H1 (cell line): Measurements from ENCODE around the gene ZNF415. TPM values are rescaled to one million over a fixed set of nuclear protein-coding genes. Genes with fewer than 3 reads are reported as not detected.

ENCODE experiments used
- CTCF ChIA-PET: fragments of 300-600 bp; sonication (Branson Sonifier 250); formaldehyde crosslinking; loops from one replicate; lab custom pipeline; 2021; ENCODE audit not compliant: partially characterized antibody; lab: Charles Lee
- POLR2A ChIA-PET: fragments of 300-600 bp; sonication (Branson Sonifier 250); formaldehyde crosslinking; loops from one replicate; lab custom pipeline; 2021; ENCODE audit warnings: inconsistent platforms; ENCODE audit not compliant: partially characterized antibody; lab: Charles Lee
- DNase-seq, 2 experiments: peaks; one replicate each; pipeline versions ENCODE4 v3.0.0 to v3.0.0-alpha.2; 2010 to 2022; ENCODE audit warnings: low spot score in 2 of 2, low read depth in 1 of 2, mixed read lengths in 1 of 2
- FAIRE-seq: peaks from 2 replicates; lab custom pipeline; 2011; peaks lifted over from hg19 to GRCh38; lab: Jason Lieb, UNC
- H2AFZ ChIP-seq: 2 replicates; pipeline ENCODE4 v1.8.1; 2012; ENCODE audit warnings: low read length, inconsistent platforms
- H2AK5ac ChIP-seq: 2 replicates; pipeline ENCODE4 v1.6.1; 2013; ENCODE audit warnings: low read depth, low read length
- H2BK120ac ChIP-seq: replicated peaks from 2 replicates; pipeline ENCODE3; 2013; ENCODE audit warnings: low read depth, low read length, inconsistent platforms
- H2BK12ac ChIP-seq: 2 replicates; pipeline ENCODE4 v1.6.1; 2013; ENCODE audit warnings: low read depth, low read length
- H2BK15ac ChIP-seq: 2 replicates; pipeline ENCODE4 v1.6.1; 2013; ENCODE audit warnings: low read length
- H2BK20ac ChIP-seq: 2 replicates; pipeline ENCODE4 v1.6.1; 2013; ENCODE audit warnings: low read length
- H2BK5ac ChIP-seq: 2 replicates; pipeline ENCODE4 v1.6.1; 2013; ENCODE audit warnings: low read depth, low read length
- H3K14ac ChIP-seq: 2 replicates; pipeline ENCODE4 v1.6.1; 2013; ENCODE audit warnings: inconsistent platforms; ENCODE audit not compliant: insufficient read length
- H3K18ac ChIP-seq: 2 replicates; pipeline ENCODE4 v1.6.1; 2013; ENCODE audit warnings: low read length; ENCODE audit errors: extremely low read depth
- H3K23ac ChIP-seq: 2 replicates; pipeline ENCODE4 v1.6.1; 2013; ENCODE audit warnings: inconsistent platforms; ENCODE audit not compliant: insufficient read length
- H3K23me2 ChIP-seq: 2 replicates; pipeline ENCODE4 v1.6.1; 2013; ENCODE audit warnings: low read depth, low read length
- H3K27ac ChIP-seq: 2 replicates; pipeline ENCODE4 v1.6.1; 2011; ENCODE audit warnings: low read depth, low read length, inconsistent platforms
- H3K27me3 ChIP-seq, 4 experiments: replicated peaks in 1 of 4; 1 replicate in 1 of 4; 2 replicates in 3 of 4; pipeline versions ENCODE4 v1.6.1 to v1.8.1; 2011 to 2013; ENCODE audit warnings: low read length in 3 of 4, mild to moderate bottlenecking in 3 of 4, inconsistent platforms in 2 of 4, mixed read lengths in 2 of 4, moderate library complexity in 1 of 4; ENCODE audit not compliant: control insufficient read depth in 3 of 4, insufficient read depth in 3 of 4; ENCODE audit errors: extremely low read depth in 1 of 4
- H3K36me3 ChIP-seq, 4 experiments: 2 replicates each; pipeline versions ENCODE4 v1.6.1 to v1.8.1; 2011 to 2013; ENCODE audit warnings: mild to moderate bottlenecking in 4 of 4, low read length in 3 of 4, moderate library complexity in 2 of 4, control low read depth in 1 of 4, inconsistent platforms in 1 of 4; ENCODE audit not compliant: insufficient read depth in 4 of 4, control insufficient read depth in 2 of 4
- H3K4ac ChIP-seq: replicated peaks from 2 replicates; pipeline ENCODE3; 2013; ENCODE audit warnings: low read length, low read depth, mixed read lengths, inconsistent platforms; ENCODE audit not compliant: insufficient read length
- H3K4me1 ChIP-seq, 4 experiments: replicated peaks in 1 of 4; 1 replicate in 1 of 4; 2 replicates in 3 of 4; pipeline versions ENCODE4 v1.6.1 to v1.8.1; 2011 to 2013; ENCODE audit warnings: low read length in 3 of 4, inconsistent platforms in 2 of 4, mixed read lengths in 1 of 4; ENCODE audit not compliant: insufficient read depth in 4 of 4, control insufficient read depth in 3 of 4
- H3K4me2 ChIP-seq, 2 experiments: 2 replicates each; pipeline versions ENCODE4 v1.6.1 to v1.8.1; 2011 to 2013; ENCODE audit warnings: low read depth in 2 of 2, low read length in 2 of 2, control low read depth in 1 of 2, inconsistent platforms in 1 of 2, mild to moderate bottlenecking in 1 of 2; ENCODE audit not compliant: insufficient read depth in 1 of 2
- H3K4me3 ChIP-seq, 4 experiments: fragments of 200-600, 300-600 bp in 1 of 4; sonication (generic), shearing (Covaris generic), sonication (Bioruptor Twin) in 1 of 4; 2 replicates each; pipeline versions ENCODE4 v1.5.1 to v1.8.1; 2011 to 2016; ENCODE audit warnings: low read length in 4 of 4, low read depth in 3 of 4, control low read depth in 2 of 4, inconsistent platforms in 2 of 4, mild to moderate bottlenecking in 2 of 4, mixed read lengths in 1 of 4, moderate library complexity in 1 of 4; ENCODE audit not compliant: insufficient read depth in 2 of 4; ENCODE audit errors: extremely low read depth in 1 of 4
- H3K56ac ChIP-seq: replicated peaks from 2 replicates; pipeline ENCODE3; 2013; ENCODE audit warnings: low read depth, mild to moderate bottlenecking, mixed read lengths, low read length, inconsistent platforms; ENCODE audit not compliant: insufficient read length
- H3K79me1 ChIP-seq: 2 replicates; pipeline ENCODE4 v1.6.1; 2013; ENCODE audit warnings: low read depth, low read length, control low read depth
- H3K79me2 ChIP-seq, 2 experiments: 2 replicates each; pipeline versions ENCODE4 v1.6.1 to v1.8.1; 2012 to 2013; ENCODE audit warnings: low read length in 2 of 2, mild to moderate bottlenecking in 2 of 2, inconsistent platforms in 1 of 2; ENCODE audit not compliant: insufficient read depth in 2 of 2, control insufficient read depth in 1 of 2
- H3K9ac ChIP-seq, 4 experiments: replicated peaks in 1 of 4; 1 replicate in 1 of 4; 2 replicates in 3 of 4; pipeline versions ENCODE4 v1.6.1 to v1.8.1; 2011 to 2013; ENCODE audit warnings: low read depth in 3 of 4, low read length in 3 of 4, control low read depth in 2 of 4, mild to moderate bottlenecking in 2 of 4, moderate library complexity in 2 of 4, inconsistent platforms in 1 of 4; ENCODE audit errors: extremely low read depth in 1 of 4
- H3K9me3 ChIP-seq, 2 experiments: 2 replicates each; pipeline versions ENCODE4 v1.6.1 to v1.8.1; 2012 to 2013; ENCODE audit warnings: mild to moderate bottlenecking in 2 of 2, moderate library complexity in 2 of 2, control low read depth in 1 of 2, inconsistent platforms in 1 of 2, low read depth in 1 of 2, low read length in 1 of 2, mixed read lengths in 1 of 2; ENCODE audit not compliant: insufficient read depth in 2 of 2
- H4K20me1 ChIP-seq, 2 experiments: replicated peaks in 1 of 2; 2 replicates each; pipeline versions ENCODE3 to v1.8.1; 2011 to 2013; ENCODE audit warnings: inconsistent platforms in 2 of 2, low read length in 2 of 2, mild to moderate bottlenecking in 1 of 2; ENCODE audit not compliant: insufficient read depth in 2 of 2, control insufficient read depth in 1 of 2
- H4K5ac ChIP-seq: 2 replicates; pipeline ENCODE4 v1.6.1; 2013; ENCODE audit warnings: low read length, low read depth, mixed read lengths, inconsistent platforms; ENCODE audit not compliant: insufficient read length
- H4K8ac ChIP-seq: 2 replicates; pipeline ENCODE4 v1.8.0; 2013; ENCODE audit warnings: mild to moderate bottlenecking, moderate library complexity, low read length, inconsistent platforms; ENCODE audit not compliant: insufficient read depth; ENCODE audit errors: extremely low read depth
- H4K91ac ChIP-seq: replicated peaks from 2 replicates; pipeline ENCODE3; 2013; ENCODE audit warnings: low read length, mixed read lengths, inconsistent platforms; ENCODE audit not compliant: insufficient read length
- GTF2F1 ChIP-seq: IDR thresholded peaks from 2 replicates; pipeline ENCODE4 v1.6.1; 2012; ENCODE audit warnings: low read depth, low read length, improper control_type of control experiment, borderline replicate concordance
- KDM4A ChIP-seq: IDR thresholded peaks from one replicate; pipeline ENCODE4 v1.7.1; 2012; ENCODE audit warnings: low read depth, mild to moderate bottlenecking, moderate library complexity, low read length, inconsistent platforms; ENCODE audit not compliant: severe bottlenecking
- RAD21 ChIP-seq, 2 experiments: IDR thresholded peaks in 1 of 2; conservative IDR thresholded peaks in 1 of 2; 2 replicates each; pipeline ENCODE4 v1.6.1; 2011; ENCODE audit warnings: low read depth in 2 of 2, low read length in 2 of 2, improper control_type of control experiment in 1 of 2, inconsistent platforms in 1 of 2, mild to moderate bottlenecking in 1 of 2, moderate library complexity in 1 of 2
- SP2 ChIP-seq: IDR thresholded peaks from 2 replicates; pipeline ENCODE4 v1.6.1; 2012; ENCODE audit warnings: mild to moderate bottlenecking, low read length, inconsistent platforms
- TBP ChIP-seq: IDR thresholded peaks from 2 replicates; pipeline ENCODE4 v1.6.1; 2011; ENCODE audit warnings: low read depth, low read length, improper control_type of control experiment
- YY1 ChIP-seq: IDR thresholded peaks from 2 replicates; pipeline ENCODE4 v1.6.1; 2011; ENCODE audit warnings: low read depth, mild to moderate bottlenecking, low read length
- WGBS, 2 experiments: shearing (Covaris generic) in 1 of 2; methylation state at CpG; one replicate each; pipeline versions ENCODE4 v1.1.6 to v1.1.7; 2013 to 2015; ENCODE audit warnings: low lambda C conversion rate in 2 of 2, mixed read lengths in 2 of 2, inconsistent platforms in 1 of 2, low coverage in 1 of 2, missing lambda C conversion rate in 1 of 2; ENCODE audit not compliant: insufficient replicate concordance in 2 of 2, insufficient coverage in 1 of 2, insufficient read length in 1 of 2; ENCODE audit errors: extremely low coverage in 1 of 2, missing lambda C conversion rate in 1 of 2; 5-methylcytosine and 5-hydroxymethylcytosine counted together
- polyA plus RNA-seq, 7 experiments: library from polyadenylated mRNA; depleted of rRNA in 3 of 7; stranded (reverse) in 5 of 7; unstranded in 2 of 7; fragments of >200 nt in 5 of 7; fragments of 200-250 nt in 2 of 7; gene quantifications; 1 replicate in 5 of 7; 2 replicates in 1 of 7; 4 replicates in 1 of 7; pipeline versions ENCODE4 v1.2.1 to v1.2.3, GENCODE V29; 2011 to 2013; ENCODE audit warnings: missing spikeins in 2 of 7, mixed read lengths in 2 of 7
- total RNA-seq: library from RNA; stranded (reverse); fragmentation: NEBNext Ultra II Directional; extraction: Animal tissue kit (Norgen Biotek cat#: 25700); gene quantifications from 2 replicates; pipeline ENCODE4 v1.2.1, GENCODE V29; 2021
- TF ChIP-seq, protein P1 (sequence below): IDR thresholded peaks from 2 replicates; pipeline ENCODE4 v1.6.1; 2012; ENCODE audit warnings: low read length, inconsistent platforms

The ZNF415 gene
- total and polyA plus RNA-seq, 2 of the 8 experiments (the other 6 are each of a cell fraction or from before 2014, with no cell fraction given) = 5.8 to 9.7 TPM

DNA sequence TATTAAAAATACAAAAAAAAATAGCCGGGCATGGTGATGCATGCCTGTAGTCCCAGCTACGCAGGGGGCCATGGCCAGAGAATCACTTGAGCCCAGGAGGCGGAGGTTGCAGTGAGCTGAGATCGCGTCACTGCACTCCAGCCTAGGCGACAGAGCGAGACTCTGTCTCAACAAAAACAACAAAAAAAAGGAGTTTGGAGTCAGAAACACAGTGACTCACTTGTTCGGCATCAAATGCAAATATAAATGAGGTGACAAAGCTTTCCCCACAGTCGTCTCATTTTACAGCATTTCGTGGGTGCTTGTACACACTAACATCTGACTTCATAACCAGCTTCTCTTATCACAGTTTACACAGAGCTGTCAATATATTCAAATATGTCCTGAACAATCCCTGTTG lies 49.5 kb upstream of the ZNF415 start:
- no peaks in the 10 kb centered on the region for H3K79me2 ChIP-seq
- H3K4me3 ChIP-seq = no peak overlapping the region
- H2BK5ac ChIP-seq = no peak overlapping the region
- H3K9me3 ChIP-seq = peaks cover 3 to 9% of the 10 kb centered on the region in 2 experiments; a peak in 3 of 4 replicates
- no peak overlapping the region for H4K91ac ChIP-seq
- DNase-seq (no peak), FAIRE-seq (no peak)
- H3K18ac ChIP-seq = no peak overlapping the region
- POLR2A ChIA-PET = no interaction called here
- no peak overlapping the region for H3K56ac ChIP-seq
- no peak overlapping the region for H2BK120ac ChIP-seq
- H3K36me3 ChIP-seq = peaks cover 0 to 10% (median 6%) of the 10 kb centered on the region in 4 experiments; a peak in 5 of 8 replicates
- H3K4me1 ChIP-seq = no peaks in the 10 kb centered on the region; a peak in 1 of 7 replicates
- 93% methylated on average over 10 of the region's 10 CpGs; no CpG with 5 or more reads in 1 of the 2 experiments for WGBS, 2 experiments
- H3K14ac ChIP-seq = no peak overlapping the region
- TF ChIP-seq GTF2F1 (no peak), KDM4A (no peak), TBP (no peak), RAD21 (IDR thresholded peaks at IDR 0.05 in 1 of 2, conservative IDR thresholded peaks at IDR 0.05 in 1 of 2; ENCODE audit: low read depth in 2 of 2, low read length in 2 of 2) (no peak), YY1 (no peak), SP2 (no peak)
- TF ChIP-seq, protein P1, sequence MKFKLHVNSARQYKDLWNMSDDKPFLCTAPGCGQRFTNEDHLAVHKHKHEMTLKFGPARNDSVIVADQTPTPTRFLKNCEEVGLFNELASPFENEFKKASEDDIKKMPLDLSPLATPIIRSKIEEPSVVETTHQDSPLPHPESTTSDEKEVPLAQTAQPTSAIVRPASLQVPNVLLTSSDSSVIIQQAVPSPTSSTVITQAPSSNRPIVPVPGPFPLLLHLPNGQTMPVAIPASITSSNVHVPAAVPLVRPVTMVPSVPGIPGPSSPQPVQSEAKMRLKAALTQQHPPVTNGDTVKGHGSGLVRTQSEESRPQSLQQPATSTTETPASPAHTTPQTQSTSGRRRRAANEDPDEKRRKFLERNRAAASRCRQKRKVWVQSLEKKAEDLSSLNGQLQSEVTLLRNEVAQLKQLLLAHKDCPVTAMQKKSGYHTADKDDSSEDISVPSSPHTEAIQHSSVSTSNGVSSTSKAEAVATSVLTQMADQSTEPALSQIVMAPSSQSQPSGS = no peak
- no peak overlapping the region for H3K9ac ChIP-seq
- no peaks in the 10 kb centered on the region for H3K23me2 ChIP-seq
- no peak overlapping the region for H3K4ac ChIP-seq
- no peak overlapping the region for H2BK20ac ChIP-seq
- H3K27ac ChIP-seq = no peak overlapping the region
- no peak overlapping the region for H2BK15ac ChIP-seq
- no peak overlapping the region for H2AK5ac ChIP-seq
- no peak overlapping the region for H4K8ac ChIP-seq
- no peaks in the 10 kb centered on the region for H4K20me1 ChIP-seq
- H3K27me3 ChIP-seq = no peaks in the 10 kb centered on the region
- CTCF ChIA-PET = no interaction called here
- no peak overlapping the region for H2AFZ ChIP-seq
- H4K5ac ChIP-seq = no peak overlapping the region
- no peaks in the 10 kb centered on the region for H3K79me1 ChIP-seq
- no peak overlapping the region for H3K4me2 ChIP-seq
- H3K23ac ChIP-seq = no peak overlapping the region
- no peak overlapping the region for H2BK12ac ChIP-seq
